DMS53 (cell line): ENCODE data around the gene NHEJ1.
"Not testable (repeated sequence)": the region's sequence is repeated elsewhere in the genome, so short reads cannot be mapped to it uniquely, and the experiment has no call there.

Experiments
- DNase-seq: peaks from one replicate; lab custom pipeline; 2025; lab: John Stamatoyannopoulos, UW

The NHEJ1 gene

DNA sequence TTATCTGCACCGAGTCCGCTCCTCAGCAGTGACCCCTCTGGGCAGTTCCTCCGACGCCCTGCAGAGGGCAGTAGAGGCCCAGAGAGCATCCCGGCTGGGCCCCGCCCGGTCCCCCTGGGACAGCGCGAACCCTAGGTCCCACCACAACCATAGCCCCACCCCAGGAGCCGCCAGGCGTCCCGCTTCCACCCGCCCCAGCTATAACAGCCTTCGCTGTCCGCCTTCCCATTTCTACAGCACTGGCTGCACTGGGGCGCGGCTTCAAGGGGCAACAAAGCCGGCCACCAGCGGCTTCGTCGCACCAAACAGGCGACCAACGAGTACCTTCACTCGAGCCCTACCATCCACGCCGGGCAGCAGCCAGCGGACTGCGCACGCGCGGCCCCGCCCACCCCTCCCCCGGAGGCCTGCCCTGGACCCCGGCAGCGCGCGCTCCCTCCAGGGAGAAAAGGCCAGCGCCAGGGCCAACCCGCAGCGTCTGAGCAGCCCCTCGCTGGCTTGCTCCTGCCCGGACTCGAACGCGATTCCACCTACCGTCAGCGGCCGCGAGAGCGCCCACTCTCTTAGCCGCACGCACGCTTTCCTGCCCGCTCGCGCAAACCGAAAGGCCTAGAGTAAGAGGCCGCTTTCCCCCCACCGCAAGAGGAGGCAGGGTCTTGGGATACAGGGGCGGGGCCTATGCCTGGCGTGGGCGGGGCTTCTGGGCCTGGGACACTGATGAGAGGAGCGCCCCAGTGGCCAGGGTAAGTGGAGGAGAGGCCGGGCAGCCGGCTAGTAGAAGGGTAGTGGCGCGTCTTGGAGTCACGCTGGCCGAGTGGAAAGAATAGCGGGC, at the start of gene NHEJ1:
TSS of gene NHEJ1 (minus strand) at position 630 of the 832 bp plus-strand sequence. CDS start 2,453 bp downstream, outside the sequence.
- DNase-seq, result peak; percentile 94

- no peak for DNase-seq
Measured at GRCh38 chr2:219209236-219210195, 48.9 kb upstream of the NHEJ1 start.

DNA sequence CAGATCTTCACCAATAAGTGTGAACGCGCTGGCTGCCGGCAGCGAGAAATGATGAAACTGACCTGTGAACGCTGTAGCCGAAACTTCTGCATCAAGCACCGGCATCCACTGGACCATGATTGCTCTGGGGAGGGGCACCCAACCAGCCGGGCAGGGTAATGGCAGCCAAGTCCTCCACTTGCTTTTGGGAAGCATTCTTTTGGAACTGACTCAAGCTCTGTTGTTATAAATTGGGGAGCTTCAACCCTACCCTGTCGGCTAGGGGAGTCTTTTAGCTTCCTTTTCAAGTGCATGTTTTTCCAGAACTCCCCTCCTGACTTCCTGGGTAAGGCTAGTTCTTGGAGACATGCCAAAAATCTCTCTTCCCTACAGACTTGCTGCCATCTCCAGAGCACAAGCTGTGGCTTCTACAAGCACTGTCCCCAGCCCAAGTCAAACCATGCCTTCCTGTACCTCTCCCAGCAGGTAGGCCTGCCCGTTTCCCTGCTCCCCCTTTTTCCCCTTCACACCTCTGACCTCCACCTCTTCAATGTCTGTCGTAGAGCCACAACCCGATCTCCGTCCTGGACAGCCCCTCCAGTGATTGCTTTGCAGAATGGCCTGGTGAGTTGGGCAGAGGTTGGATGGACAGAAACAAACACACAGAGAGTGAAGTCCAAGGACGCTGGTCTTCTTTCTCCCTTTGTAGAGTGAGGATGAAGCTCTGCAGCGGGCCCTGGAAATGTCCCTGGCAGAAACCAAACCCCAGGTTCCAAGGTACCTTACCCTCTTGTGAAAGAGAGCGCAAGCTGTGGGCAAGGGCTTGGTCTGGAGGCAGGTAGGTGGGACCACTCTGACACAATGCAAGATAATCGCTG, 47.5 kb upstream of the NHEJ1 start:
- peak; percentile 45 for DNase-seq

DNA sequence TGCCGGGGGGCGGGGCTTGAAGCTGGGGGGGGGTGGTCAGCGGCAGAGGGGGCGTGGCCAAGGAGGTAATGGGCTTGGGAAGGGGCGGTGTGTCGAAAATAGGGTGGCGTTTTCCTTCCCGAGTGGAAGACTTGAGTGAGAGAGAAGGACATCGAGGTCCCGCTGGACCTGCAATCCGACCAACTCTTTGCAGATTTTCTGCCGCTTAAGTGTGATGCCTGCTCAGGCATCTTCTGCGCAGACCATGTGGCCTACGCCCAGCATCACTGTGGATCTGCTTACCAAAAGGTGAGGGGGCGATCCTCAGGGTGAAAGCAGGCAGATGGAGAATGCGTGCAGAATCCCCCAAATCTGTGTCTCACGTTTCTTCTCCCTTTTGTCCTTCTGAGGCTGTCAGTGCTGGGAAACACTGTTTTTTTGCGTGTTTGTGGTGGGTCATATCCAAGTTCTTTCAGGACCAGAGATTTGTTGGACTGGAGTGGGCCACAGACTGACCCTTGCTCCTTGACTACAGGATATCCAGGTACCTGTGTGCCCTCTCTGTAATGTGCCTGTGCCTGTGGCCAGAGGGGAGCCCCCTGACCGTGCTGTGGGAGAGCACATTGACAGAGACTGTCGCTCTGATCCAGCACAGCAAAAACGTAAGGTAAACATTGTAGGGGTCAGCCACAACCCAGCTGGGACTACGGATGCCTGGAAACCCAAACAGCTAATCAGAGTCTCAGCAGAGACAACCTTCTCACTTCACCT, 46.7 kb upstream of the NHEJ1 start:
- DNase-seq, result peak; percentile 33

- peak; percentile 95 for DNase-seq
Measured at GRCh38 chr2:219206328-219207133, 45.9 kb upstream of the NHEJ1 start, which contains the start of gene ZFAND2B. Gene ZFAND2B, plus strand, starts transcription at chr2:219206782. Its CDS starts 206 bp downstream, at chr2:219206988.

GRCh38 chr2:219205981-219206327, 45.3 kb upstream of the NHEJ1 start:
- no peak for DNase-seq

GRCh38 chr2:219205165-219205538, 44.5 kb upstream of the NHEJ1 start:
- DNase-seq, result no peak

- no peak for DNase-seq
Measured at GRCh38 chr2:219204425-219205164, 44.0 kb upstream of the NHEJ1 start.

- DNase-seq, result not testable (repeated sequence)
Measured at GRCh38 chr2:219201331-219201730, 40.7 kb upstream of the NHEJ1 start.

DNA sequence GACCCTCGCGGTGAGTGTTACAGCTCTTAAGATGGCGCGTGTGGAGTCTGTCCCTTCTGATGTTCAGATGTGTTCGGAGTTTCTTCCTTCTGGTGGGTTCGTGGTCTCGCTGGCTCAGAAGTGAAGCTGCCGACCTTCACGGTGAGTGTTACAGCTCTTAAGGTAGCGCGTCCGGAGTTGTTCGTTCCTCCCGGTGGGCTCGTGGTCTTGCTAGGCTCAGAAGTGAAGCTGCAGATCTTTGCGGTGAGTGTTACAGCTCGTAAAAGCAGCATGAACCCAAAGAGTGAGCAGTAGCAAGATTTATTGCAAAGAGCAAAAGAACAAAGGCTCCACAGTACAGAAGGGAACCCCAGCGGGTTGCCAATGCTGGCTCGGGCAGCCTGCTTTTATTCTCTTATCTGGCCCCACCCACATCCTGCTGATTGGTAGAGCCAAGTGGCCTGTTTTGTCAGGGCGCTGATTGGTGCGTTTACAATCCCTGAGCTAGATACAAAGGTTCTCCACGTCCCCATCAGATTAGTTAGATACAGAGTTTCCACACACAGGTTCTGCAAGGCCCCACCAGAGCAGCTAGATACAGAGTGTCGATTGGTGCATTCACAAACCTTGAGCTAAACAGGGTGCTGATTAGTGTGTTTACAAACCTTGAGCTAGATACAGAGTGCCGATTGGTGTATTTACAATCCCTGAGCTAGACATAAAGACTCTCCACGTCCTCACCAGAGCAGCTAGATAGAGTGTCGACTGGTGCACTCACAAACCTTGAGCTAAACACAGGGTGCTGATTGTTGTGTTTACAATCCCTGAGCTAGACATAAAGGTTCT, 40.1 kb upstream of the NHEJ1 start:
- not testable (repeated sequence) for DNase-seq

DNA sequence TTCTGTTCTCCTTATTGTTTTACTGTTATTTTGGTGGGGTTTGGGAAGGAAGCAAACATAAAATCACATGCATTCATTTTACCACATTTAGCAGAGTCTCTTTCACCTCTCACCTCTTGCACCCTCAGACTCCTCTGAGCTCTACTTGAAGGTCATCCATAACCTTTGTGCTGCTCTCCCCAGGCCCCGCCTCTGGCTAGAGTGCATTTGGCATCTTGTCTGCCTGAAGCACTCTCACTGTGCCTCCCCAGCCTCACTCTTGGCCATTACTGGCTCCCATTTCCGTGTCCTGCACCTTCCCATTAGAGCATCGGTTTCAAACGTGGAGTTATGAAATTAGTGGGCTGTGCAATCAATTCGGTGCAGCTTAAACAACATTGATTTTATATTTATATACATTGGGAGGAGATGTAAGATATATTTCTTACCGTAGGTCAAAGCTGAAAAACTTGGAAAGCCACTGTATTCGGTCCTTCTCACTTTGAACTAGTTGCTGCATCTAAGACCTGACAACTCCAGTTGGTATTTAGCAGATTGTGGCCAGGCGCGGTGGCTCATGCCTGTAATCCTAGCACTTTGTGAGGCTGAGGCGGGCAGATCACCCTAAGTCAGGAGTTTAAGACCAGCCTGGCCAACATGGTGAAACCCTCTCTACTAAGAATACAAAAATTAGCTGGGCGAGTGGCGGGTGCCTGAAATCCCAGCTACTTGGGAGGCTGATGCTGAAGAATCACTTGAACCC, 39.0 kb upstream of the NHEJ1 start:
- DNase-seq, result no peak

DNA sequence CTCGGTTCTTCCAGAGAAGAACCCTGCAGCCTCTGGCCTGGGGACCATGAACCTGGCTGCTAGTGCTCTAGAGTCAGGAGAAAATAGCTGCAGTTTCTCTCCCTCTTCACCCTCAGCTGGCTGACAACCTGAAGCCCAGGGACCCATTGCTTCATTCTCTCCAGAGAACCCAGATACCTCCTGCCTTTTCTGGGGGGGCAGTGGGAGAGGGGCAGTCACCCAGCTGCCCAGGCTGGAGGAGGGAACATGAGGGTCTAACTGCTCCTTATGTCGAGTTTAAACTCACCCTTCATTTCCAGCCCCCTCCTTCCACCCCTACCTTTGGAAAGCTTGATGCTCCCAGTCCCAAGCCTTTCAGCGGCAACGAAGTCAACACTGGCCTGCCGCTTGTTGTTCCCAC, 38.4 kb upstream of the NHEJ1 start:
- no peak for DNase-seq

GRCh38 chr2:219197388-219197787, 36.8 kb upstream of the NHEJ1 start:
- no peak for DNase-seq

DNA sequence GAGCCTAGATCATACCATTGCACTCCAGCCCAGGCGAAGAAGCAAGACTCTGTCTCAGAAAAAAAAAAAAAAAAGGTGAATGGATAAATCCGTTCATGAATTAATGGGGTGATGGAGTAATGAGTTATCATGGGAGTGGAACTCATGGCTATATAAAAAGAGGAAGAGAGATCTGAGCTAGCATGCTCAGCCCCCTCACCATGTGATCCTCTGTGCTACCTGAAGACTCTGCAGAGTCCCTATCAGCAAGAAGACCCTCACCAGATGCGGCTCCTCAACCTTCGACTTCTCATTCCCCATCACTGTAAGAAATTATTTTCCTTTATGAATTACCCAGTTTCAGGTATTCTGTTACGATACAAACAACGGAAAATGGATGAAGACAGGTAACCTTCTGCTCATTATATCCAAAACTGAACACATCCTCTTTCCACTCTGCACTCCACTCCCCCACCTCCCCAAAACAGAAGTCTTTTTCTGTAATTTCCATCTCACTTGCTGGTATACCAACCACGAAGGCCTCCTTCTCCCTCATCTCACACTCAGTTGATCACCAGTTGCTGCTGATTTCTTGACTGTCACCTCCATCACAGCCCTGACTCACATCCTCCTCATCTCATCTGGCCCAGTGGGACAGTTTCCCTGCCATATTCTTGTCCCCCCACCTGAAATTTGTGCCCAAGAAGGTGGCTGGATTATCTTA, 26.3 kb upstream of the NHEJ1 start:
- DNase-seq, result no peak

DNA sequence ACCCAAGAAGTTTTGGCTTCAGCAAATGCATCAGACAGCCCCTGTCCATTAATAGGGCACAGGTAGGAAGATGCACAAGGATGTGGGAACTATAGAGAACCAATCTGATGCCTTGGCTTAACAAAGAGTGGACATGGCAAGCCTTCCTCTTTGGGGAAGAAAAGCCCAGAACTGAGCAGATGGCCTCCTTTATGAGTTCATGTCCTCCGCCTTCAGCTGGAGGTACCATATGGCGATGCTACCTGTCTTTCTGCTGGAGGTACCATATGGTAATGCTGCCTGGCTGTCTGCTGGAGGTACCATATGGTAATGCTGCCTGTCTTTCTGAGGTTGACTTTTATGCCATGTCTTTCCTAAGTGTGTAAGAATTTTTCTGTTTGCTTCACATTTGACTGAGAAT, 23.5 kb upstream of the NHEJ1 start:
- no peak for DNase-seq

GRCh38 chr2:219183151-219183772, 22.6 kb upstream of the NHEJ1 start:
- no peak for DNase-seq
